ENCODE measurements around the gene GATD1.

Gene GATD1

GRCh38 chr11:778976-779954, 2.0 kb upstream of the GATD1 start:
- DNase-seq (ENCODE audit: low spot score), result no peak

GRCh38 chr11:776561-777287, 563 bp downstream of the GATD1 start:
- no peak for DNase-seq (ENCODE audit: low spot score)

GRCh38 chr11:776263-776560, 1.1 kb downstream of the GATD1 start:
- no peak for DNase-seq (ENCODE audit: low spot score)

GRCh38 chr11:774873-775592, 2.3 kb downstream of the GATD1 start:
- peak; percentile 1 for DNase-seq (ENCODE audit: low spot score)

GRCh38 chr11:773830-774229, 3.5 kb downstream of the GATD1 start:
- DNase-seq (ENCODE audit: low spot score), result no peak

- DNase-seq (ENCODE audit: low spot score), result no peak
Measured at GRCh38 chr11:773425-773824, 3.9 kb downstream of the GATD1 start.

- DNase-seq (ENCODE audit: low spot score), result peak; percentile 97
Measured at GRCh38 chr11:772429-773390, 4.6 kb downstream of the GATD1 start.

GRCh38 chr11:771617-772204, 5.6 kb downstream of the GATD1 start:
- DNase-seq (ENCODE audit: low spot score), result no peak

GRCh38 chr11:770642-771616, 6.4 kb downstream of the GATD1 start:
- no peak for DNase-seq (ENCODE audit: low spot score)

GRCh38 chr11:769887-770641, 7.2 kb downstream of the GATD1 start:
- DNase-seq (ENCODE audit: low spot score), result no peak

GRCh38 chr11:767238-767637, 10.0 kb downstream of the GATD1 start:
- no peak for DNase-seq (ENCODE audit: low spot score)

GRCh38 chr11:766936-767210, 10.4 kb downstream of the GATD1 start:
- DNase-seq (ENCODE audit: low spot score), result no peak

- DNase-seq (ENCODE audit: low spot score), result no peak
Measured at GRCh38 chr11:766106-766935, 11.0 kb downstream of the GATD1 start.

GRCh38 chr11:765802-766091, 11.5 kb downstream of the GATD1 start:
- no peak for DNase-seq (ENCODE audit: low spot score)

GRCh38 chr11:765025-765801, 12.1 kb downstream of the GATD1 start:
- peak; percentile 80 for DNase-seq (ENCODE audit: low spot score)

- DNase-seq (ENCODE audit: low spot score), result peak; percentile 35
Measured at GRCh38 chr11:764322-765024, 12.8 kb downstream of the GATD1 start.

All from Ammon's horn (tissue), 1 donor.